Ureter (tissue), 1 donor: ENCODE measurements around the gene GALNT10. TPM values are rescaled to one million over a fixed set of nuclear protein-coding genes. Genes with fewer than 3 reads are reported as not detected.

ENCODE experiments used
- DNase-seq: peaks from one replicate; pipeline ENCODE4 v3.0.0-alpha.2; 2020; ENCODE audit warnings: low spot score
- total RNA-seq: library from RNA; stranded (reverse); gene quantifications from one replicate; pipeline ENCODE4 v1.2.4, GENCODE V29; 2023
- donor health status: DM: yes; HTN: yes; CAD: no.

Gene GALNT10
- total RNA-seq, 1 donor from 2014 or later, result 26.0 TPM

DNA sequence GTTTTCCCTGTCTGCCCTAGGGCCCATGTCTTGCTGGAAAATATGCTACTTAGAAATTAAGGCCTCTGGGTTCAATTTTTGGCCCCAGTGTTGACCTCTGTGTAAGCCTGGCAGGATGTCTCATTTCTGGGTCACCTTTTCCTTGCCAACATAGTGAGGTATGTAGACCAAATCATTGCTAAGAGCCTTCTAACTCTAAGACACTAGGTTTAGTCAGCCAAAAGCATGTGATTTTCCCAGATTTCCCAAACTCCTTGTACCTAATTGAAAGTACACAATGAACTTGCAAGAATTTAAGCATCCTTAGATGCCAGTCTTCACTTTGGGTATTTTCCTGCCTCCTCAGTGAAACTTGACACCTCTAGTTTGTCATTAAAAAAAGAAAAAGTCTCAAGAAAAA is 77.0 kb downstream of the GALNT10 start:
- no peak for DNase-seq

DNA sequence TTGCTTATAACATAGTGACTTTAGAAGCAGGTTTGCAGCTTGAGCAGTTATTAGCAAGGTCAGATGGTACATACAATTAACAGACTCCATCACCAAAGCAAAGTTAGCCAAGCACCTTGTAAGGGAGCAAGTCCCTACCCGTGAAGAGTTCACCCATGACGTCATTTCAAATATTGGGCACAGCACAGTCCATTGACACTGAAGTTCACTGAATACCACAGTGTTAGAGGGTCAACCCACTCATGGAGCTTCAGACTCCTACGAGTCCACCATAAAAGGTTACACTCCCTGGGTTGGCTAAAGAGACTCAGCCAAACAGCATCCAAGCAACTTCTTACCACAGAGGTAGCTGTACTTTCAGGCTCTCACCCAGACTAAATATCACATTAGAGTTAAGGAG is 77.5 kb downstream of the GALNT10 start:
- DNase-seq, result no peak

DNA sequence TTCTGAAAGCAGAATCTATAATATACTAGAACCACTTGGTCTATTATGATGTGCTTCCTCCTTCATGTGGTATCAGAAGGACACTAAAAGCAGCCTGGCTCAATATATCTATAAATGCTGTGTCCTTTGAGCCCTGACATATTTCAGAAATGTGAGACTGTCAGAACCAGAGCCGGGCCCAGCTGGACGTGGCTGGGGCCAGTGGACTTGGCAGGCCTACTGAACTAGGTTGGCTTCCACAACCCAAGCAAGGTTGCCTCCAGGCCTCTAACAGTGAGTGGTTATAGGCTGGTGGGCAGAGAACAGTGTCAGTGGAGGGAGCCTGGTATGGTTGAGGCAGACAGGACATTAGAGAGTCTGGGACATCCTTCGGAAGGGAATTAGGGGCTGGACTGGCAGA is 78.9 kb downstream of the GALNT10 start:
- DNase-seq, result no peak

DNA sequence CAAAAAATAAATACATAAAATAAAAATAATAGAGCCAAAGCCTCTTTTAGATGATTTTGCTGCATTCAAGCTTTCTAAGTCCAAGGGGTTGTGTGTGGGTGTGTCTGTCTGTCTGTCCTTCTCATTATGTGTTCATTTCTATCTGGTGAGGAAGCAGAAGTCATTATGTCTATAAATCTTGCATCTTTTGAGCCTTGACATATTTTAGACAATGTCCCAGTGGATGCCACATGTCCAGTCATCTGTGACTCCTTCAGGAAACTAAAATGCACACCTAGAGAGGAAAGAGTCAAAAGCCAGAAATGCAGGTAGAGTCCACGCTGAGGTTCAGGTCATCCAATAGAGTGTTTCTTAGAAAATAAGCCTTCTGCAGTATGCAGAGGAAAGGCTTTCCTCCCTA is 80.9 kb downstream of the GALNT10 start:
- no peak for DNase-seq

DNA sequence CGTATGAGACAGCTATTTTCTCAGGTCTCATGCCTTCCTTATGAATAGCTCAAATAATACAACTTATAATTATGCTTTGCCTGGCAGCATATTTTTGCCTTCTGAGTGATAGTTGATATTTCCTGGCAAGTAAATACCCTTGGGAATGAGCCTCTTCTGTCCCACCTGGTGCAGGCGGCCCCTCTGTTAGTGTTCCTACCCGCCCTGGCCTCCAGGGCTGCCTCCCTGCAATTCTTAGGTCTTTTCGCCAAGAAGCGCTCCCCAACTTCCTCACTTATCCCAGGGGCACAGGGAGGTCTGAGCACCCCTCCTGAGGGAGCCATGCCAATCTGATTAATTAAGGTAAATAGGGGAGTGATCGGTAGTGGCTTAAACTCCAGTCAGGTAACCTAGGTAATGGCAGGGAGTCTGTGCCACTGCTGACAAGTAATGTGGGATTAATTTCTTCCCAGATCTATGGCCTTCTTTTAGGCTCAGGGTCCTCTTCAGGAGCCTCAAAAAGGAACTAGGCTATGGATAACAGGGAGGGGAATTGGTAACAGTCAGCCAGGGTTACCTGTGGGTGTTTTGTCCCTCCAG is 81.5 kb downstream of the GALNT10 start:
- no peak for DNase-seq

DNA sequence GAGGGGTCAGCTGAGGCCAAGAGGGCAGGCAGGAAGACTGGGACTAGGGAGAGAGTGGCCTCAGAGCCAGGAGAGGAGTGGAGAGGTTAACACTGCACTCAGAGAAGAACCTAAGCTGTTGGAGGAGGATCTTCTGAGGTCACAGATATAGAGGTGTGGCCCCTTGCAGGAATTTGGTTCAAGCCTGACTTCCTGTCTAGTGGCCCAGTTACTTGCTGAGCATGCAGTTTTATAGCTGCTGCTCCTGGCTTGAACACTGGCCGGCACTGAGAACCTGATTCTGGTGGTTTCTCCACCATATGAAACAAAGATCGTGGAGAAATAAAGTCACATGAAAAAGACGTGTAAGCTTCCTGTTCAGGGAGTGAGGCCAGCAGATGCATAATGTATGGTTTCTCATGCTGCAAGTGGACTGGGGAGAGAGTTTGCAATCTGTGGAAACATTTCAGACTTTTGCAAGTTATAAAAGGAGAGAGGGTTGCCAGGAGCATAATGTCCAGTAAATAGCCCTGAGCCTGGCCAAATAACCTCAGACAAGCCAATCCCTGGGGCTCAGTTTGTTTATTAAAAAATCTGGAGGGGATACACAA is 82.6 kb downstream of the GALNT10 start:
- peak; percentile 51 for DNase-seq

DNA sequence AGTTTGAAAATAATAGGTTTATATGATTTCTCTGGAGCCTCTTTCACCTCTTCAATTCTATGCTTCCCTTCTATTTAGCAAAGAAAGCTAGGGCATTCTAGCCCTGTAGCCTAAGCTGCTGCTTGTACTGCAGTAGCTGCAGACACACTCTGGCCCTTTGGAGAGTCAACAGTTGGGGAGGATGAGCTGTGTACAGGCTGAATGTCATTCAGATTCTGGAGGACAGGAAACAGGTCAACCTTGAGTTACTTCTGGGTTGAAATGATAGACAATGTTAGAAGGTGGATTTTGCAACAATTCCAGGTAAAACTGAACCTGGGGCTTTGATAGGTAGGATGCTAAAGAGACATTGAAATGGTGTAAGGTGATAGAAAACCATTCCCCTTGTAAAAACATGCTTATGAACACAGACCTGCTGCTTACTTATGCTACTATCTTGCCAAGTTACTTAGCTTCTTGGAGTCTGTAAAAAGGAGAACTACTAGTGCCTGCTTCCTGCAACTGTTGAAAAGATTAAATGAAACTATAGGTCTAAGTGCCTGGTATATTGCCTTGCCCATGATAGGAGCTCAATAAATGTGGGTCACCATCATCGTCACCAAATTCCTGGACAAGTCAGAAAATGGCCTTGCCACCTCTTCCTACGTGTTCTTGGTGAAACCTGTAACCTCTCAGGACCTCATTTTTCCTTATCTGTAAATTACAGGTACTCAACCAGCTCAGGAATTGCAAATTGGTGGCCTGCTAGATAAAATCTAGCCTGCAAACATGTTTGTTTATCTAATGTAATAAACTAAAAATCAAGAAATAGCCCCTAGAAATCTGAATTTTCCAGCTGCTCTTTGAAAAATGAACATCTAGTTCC is 83.7 kb downstream of the GALNT10 start:
- no peak for DNase-seq

DNA sequence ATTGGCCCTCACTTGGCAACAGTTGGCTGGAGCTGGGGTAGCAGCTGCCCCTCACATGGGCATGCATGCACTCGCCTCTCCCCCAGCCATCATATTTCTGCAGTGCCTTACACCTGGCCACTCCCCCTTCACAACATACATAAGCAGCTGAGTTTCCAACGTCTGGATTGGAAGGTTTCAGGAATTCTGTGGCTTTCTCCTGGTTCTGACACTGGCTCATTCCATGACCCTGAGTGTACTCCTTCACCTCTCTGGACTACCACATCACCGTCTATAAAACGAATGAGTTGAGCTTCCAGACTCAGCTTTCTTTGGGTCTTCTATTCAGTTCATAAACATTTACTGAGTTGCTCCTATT is 84.3 kb downstream of the GALNT10 start:
- DNase-seq, result no peak

DNA sequence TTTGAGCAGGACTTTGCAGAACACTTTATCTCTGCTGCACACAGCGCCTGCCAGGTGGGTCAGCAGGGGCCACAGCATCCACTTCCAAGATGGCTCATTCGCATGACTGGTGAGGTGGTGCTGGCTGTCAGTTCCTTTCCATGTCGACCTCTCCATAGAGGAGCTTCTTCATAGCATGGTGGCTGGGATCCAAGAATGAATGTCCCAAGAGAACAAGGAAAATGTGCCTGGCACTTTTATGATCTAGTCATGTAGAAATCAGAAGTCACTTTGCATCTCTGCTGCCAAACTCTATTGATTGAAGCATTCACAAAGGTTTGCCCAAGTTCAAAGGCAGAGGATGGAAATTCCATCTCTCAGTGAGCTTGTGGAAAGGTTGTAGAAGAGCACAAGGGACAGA is 85.0 kb downstream of the GALNT10 start:
- no peak for DNase-seq

DNA sequence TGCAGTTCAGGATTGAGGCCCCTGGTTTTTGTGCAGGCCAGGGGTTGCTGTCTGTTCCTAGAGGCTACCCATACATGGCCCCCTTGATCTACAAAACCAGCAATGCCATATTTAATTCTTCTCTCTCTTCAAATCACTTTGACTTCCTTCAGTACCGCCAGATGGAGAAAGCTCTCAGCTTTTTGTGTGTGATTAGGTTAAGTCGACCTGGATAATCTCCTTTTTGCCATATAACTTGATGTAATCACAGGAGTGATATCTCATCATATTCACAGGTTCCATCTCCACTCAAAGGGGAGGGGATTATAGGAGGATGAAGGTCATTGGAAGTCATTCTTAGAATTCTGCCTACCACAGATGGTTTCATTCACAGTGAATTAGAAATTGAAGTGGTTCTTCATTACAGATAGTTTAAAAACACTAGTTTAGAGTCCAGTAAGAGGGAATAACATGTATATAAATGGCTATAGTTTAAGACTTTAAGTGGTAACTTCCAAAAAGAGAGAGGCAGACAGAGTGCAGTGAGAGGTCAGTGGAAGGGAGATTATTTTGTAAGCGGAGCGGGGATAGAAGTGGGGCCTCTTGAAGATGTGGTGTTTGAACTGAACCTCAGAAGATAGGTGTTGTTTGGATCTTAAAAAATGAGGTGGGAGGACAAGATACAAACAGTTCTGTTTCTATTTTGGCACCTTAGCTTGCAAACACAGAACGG is 85.9 kb downstream of the GALNT10 start:
- DNase-seq, result no peak

DNA sequence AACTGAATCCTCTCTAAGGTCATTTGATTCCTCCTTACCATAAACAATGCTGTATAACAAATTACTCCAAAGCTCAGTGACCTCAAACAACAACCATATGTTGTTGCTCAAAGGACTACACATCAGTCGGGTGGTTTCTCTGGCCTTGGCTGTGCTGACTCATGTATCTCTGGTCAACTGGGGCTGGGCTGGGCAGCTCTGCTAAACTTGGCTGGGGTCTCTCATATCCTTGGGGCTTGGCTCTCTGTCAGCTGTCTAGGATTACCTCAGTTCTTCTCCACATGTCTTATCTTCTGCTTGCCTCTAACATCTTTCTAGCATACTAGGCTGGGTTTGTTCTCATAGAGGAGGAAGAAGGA is 86.4 kb downstream of the GALNT10 start:
- DNase-seq, result peak; percentile 56

DNA sequence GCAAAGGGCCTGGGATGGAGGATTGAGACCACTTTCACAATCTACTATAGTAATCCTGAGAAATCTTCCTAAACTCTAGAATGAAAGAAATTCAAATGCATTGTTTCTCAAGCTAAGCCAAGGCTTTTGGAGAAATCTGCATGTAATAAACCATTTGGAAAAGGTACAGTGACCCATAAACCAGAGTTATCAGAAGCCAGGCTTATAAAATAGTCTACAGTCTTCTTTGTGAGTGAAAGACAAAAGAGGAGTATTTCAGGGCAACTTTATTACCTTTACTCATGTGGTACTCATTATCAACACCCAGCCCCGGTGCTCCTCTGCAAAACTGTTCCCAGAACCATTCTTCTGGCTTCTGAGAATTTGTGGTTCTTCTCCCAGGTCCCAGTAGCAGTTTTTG is 87.0 kb downstream of the GALNT10 start:
- DNase-seq, result no peak

DNA sequence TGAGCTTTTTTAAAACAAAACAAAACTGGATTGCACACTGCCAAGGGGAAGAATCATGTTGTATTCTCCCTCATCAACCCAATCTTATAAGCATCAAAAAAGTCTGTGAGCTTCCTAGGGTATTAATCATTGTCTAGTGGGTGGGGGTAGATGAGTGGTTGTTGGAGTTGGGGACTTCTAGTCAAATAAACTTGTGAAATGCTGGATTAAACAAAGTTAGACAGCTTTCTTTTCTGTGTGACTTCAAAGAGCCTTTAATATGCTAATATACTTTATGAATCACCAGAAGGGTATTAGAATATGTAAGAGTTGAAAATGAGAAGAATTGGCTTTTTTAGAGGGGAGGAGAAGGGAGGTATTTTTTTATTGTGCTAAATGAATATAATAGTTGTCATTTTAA is 87.7 kb downstream of the GALNT10 start:
- DNase-seq, result no peak

DNA sequence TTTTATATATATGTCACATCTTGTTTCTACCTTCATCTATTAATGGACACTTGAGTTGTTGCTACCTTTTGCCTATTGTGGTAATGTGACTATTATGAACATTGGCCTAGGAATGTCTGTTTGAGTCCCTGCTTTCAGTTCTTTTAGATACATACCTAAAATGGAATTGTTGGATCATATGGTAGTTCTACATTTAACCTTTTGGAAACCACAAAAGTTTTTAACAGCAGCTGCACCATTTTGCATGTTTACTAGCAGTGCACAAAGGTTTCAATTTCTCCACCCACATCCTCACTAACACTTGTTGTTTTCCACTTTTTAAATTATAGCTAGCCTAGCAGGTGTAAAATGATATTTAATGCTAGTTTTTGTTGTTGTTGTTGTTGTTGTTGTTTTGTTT is 88.4 kb downstream of the GALNT10 start:
- no peak for DNase-seq

DNA sequence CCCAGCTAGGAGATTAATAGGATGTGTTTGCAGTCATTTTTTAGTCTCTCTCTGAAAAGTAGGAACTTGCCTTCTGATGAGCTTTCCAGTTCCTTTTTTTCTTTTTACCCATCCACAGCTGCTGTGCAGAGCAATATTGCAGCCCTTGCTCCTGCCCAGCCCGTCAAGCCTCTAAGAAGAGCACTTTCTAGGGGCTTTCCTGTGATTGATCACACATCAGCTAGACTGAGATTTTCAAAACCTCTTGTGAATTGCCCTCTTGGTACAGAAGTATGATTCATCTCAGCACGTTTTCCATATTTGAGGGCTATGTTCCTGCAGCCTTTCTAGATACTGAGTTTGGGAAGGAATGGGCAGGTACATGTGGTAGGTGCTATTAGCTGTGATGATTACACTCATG is 93.9 kb downstream of the GALNT10 start:
- no peak for DNase-seq

DNA sequence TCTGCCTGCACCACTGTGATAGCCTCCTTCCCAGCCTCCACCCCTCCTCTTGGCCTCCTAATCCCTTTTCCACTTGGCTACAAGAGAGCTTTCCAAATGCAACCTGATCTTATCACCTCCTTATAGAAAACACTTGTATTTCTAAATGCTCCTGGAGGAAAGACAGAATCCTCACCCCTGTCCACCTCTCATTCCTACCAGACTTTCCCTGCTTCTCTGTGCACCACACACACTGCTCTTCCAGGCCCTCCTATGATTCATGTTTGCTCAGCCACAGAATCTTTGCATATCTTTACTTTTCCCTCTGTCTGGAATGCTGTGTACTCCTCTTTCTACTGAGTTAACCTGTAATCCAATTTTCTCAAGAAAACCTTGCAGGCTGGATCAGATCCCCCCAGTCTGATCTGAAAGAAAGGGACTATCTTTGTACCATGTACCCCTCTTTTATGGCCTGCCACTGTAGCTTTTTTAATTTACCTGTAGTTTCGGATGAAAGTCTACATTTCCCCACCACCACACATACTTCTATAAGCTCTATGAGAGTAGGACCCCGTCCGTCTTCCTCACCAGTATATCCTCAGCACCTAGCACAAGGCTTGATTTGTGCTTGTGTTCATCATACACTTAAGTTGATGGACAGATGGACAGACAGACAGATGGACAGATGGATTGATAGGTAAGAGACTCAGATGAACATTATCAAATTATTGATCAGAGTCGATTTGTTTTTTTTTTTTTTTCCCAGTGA is 95.3 kb downstream of the GALNT10 start:
- no peak for DNase-seq

DNA sequence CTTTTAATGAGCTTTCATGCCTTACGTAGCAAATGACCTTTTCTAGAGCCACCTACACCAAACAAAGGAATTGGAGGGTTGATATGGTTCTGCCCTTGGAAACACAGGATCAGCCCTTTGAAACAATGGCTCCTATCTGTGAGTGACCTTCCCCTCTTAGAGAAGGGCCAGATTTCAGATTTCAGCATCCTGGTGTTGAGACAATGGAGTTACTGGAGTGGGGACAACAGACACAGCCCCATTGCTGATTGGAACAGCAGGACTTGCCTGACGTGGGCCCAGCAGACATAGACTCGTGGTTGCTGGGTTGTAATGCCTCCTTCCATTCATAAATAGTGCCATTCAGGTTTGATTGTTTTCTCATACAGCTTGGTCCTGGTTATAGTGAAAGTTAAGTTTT is 96.0 kb downstream of the GALNT10 start:
- DNase-seq, result no peak

DNA sequence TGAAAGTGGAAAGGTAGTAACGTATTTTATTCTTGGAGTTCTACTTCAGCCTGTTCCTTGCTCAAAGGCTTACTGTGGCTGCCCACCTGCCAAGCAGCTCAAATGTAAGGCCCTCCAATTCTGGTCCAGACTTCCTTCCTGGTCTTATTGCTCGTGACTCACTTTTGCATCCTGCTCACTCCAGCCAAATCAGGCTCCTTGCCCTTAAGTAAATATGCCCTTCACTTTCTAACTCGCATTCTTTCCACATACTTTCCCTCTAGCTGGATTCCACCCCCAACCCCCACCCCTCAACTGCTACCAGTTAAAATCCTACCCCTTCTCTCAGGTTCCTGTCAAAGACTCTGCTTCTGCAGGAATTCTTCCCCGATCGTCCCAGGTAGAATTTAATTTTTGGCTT is 96.6 kb downstream of the GALNT10 start:
- DNase-seq, result no peak

DNA sequence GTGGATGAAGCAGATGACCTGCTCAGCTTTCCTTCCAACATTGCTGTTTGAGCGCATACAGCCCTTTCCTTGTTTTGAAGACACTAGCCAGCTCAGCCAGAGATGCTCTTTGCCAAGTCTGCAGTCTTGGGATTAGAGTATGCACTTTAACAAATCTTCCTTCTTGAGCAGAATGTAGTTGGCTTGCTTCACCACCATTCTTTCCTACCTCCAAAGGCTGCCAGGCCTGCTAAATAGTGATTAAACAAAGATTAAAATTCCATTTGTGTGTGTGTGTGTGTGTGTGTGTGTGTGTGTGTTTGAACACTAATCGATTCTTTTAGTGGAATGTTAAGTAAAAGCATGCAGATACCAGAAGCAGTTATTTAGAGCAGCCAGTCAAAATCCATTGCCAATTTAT is 97.6 kb downstream of the GALNT10 start:
- DNase-seq, result no peak

DNA sequence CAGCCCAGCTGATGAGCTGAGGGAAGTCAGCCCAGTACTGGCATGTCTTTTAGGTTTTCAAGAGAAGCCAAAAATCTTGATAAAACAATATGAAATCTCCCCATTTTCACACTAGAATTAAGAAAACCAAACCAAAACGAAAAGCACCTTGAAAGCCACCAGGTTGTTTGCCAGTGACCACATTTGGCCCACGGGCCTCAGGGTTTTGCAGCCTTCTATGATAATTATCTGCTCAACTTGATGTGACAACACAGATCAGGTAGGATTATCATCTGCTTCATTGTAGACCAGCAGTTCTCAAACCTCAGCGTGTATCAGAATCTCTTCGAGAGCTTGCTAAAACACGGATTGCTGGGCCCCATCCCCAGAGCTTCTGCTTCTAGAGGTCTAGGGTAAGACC is 101.4 kb downstream of the GALNT10 start:
- DNase-seq, result no peak

DNA sequence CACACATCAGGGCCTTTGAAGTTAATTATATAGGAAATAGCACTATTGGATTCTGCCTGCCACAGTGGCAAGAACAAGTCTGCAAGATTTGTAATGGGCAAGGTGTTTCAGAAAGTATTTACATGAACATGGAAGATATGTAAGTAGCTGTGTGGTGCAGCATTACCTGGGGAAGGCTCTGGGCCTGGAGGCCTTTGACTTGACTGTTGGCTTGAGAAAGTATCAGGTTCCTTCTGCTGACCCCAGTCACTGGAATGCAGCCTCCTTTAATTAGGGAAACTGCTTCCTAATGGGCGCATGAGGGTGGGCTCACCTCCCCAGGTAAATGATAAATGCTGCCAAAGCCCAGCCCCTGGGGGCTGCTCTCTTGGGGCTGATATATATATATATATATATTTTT is 102.7 kb downstream of the GALNT10 start:
- DNase-seq, result no peak

DNA sequence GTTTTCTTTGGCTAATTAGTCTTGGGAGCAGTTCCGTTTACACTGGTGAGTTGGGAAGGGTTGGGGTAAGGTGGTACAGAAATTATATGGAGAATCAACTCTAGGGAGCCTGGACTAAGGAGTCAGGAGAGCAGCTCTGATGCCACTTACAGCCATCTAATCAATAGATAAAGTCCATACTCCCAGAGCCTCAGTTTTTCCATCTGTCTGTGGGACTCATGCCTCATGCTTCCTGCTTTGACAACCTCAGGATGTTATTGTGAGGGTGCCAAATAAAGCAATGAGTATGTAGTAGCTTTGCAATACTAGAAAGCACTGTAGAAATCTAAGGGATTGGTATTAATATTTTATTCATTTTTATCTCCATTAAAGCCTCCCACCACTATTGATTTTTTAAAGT is 105.0 kb downstream of the GALNT10 start:
- no peak for DNase-seq
